ENCODE results near the gene COX7A2L. TPM values are rescaled to one million over a fixed set of nuclear protein-coding genes. Genes with fewer than 3 reads are reported as not detected.

The COX7A2L gene
- total RNA-seq, 1 experiment from 2014 or later: 99.5 TPM

DNA sequence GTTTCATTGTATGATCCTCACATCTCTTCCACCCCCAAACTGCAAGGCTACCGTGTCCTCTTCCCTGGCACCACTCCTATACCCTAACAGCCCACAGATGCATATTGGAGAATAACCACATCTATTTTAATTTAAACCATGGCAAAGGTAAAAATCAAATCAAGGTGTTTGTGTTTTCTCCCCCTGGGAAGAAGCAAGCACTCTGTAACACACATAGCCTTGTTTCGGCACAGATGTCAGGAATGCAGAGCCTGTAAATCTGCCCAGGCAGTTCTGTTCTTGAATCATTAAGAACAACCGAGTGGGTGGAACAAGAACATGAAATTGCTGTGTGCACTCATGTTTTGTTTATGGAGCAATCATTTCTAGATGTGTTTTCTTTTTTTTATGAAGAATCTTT lies 6.8 kb upstream of the COX7A2L start (continued):
- TF ChIP-seq, protein P1, sequence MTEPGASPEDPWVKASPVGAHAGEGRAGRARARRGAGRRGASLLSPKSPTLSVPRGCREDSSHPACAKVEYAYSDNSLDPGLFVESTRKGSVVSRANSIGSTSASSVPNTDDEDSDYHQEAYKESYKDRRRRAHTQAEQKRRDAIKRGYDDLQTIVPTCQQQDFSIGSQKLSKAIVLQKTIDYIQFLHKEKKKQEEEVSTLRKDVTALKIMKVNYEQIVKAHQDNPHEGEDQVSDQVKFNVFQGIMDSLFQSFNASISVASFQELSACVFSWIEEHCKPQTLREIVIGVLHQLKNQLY (CRISPR knock-in tag; IDR thresholded peaks at IDR 0.05): no peak

DNA sequence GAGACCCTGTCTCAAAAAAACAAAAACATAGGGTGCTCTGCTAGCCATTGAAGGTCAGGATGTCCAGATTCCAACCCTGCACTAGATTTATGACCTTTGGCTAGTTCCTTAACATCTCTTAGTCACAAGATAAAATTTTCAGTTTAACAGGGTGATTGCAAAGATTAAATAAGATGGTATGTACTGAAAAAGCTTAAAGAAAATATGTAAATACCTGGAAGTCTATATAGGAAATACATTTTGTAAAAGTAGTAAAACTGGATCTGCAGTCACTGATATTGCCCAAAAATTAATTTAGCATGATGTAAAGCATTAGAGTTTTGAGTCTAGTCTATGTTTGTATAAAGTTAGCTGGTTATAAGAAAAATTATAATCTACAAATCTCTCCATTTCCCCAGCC lies 5.4 kb upstream of the COX7A2L start:
- H3K36me3 Mint-ChIP-seq: no peaks in the 10 kb centered on the region
- ATAC-seq (no peak), DNase-seq (ENCODE audit: low spot score) (no peak)
- H3K9me3 Mint-ChIP-seq: no peaks in the 10 kb centered on the region
- no peak overlapping the region for H3K4me3 Mint-ChIP-seq
- ChIA-PET POLR2A (no interaction called here), CTCF (no interaction called here)
- TF ChIP-seq, protein P2, sequence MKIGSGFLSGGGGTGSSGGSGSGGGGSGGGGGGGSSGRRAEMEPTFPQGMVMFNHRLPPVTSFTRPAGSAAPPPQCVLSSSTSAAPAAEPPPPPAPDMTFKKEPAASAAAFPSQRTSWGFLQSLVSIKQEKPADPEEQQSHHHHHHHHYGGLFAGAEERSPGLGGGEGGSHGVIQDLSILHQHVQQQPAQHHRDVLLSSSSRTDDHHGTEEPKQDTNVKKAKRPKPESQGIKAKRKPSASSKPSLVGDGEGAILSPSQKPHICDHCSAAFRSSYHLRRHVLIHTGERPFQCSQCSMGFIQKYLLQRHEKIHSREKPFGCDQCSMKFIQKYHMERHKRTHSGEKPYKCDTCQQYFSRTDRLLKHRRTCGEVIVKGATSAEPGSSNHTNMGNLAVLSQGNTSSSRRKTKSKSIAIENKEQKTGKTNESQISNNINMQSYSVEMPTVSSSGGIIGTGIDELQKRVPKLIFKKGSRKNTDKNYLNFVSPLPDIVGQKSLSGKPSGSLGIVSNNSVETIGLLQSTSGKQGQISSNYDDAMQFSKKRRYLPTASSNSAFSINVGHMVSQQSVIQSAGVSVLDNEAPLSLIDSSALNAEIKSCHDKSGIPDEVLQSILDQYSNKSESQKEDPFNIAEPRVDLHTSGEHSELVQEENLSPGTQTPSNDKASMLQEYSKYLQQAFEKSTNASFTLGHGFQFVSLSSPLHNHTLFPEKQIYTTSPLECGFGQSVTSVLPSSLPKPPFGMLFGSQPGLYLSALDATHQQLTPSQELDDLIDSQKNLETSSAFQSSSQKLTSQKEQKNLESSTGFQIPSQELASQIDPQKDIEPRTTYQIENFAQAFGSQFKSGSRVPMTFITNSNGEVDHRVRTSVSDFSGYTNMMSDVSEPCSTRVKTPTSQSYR (CRISPR knock-in tag; IDR thresholded peaks at IDR 0.05): no peak
- TF ChIP-seq TEAD4 (CRISPR knock-in tag; IDR thresholded peaks at IDR 0.05) (no peak), FOXK1 (CRISPR knock-in tag; IDR thresholded peaks at IDR 0.05) (no peak), SMAD3 (CRISPR knock-in tag; IDR thresholded peaks at IDR 0.05; ENCODE audit: borderline replicate concordance) (no peak), JAZF1 (CRISPR knock-in tag; IDR thresholded peaks at IDR 0.05) (no peak), NR2C2 (CRISPR knock-in tag; IDR thresholded peaks at IDR 0.05) (no peak), ZNF138 (CRISPR knock-in tag; conservative IDR thresholded peaks at IDR 0.05) (no peak)
- TF ChIP-seq, protein P3, sequence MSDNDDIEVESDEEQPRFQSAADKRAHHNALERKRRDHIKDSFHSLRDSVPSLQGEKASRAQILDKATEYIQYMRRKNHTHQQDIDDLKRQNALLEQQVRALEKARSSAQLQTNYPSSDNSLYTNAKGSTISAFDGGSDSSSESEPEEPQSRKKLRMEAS (CRISPR knock-in tag; IDR thresholded peaks at IDR 0.05): no peak
- TF ChIP-seq, protein P4, sequence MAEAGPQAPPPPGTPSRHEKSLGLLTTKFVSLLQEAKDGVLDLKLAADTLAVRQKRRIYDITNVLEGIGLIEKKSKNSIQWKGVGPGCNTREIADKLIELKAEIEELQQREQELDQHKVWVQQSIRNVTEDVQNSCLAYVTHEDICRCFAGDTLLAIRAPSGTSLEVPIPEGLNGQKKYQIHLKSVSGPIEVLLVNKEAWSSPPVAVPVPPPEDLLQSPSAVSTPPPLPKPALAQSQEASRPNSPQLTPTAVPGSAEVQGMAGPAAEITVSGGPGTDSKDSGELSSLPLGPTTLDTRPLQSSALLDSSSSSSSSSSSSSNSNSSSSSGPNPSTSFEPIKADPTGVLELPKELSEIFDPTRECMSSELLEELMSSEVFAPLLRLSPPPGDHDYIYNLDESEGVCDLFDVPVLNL (CRISPR knock-in tag; IDR thresholded peaks at IDR 0.05; ENCODE audit: borderline replicate concordance, low read depth): no peak
- TF ChIP-seq, protein P5, sequence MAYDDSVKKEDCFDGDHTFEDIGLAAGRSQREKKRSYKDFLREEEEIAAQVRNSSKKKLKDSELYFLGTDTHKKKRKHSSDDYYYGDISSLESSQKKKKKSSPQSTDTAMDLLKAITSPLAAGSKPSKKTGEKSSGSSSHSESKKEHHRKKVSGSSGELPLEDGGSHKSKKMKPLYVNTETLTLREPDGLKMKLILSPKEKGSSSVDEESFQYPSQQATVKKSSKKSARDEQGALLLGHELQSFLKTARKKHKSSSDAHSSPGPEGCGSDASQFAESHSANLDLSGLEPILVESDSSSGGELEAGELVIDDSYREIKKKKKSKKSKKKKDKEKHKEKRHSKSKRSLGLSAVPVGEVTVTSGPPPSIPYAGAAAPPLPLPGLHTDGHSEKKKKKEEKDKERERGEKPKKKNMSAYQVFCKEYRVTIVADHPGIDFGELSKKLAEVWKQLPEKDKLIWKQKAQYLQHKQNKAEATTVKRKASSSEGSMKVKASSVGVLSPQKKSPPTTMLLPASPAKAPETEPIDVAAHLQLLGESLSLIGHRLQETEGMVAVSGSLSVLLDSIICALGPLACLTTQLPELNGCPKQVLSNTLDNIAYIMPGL (CRISPR knock-in tag; IDR thresholded peaks at IDR 0.05): no peak
- TF ChIP-seq, protein P6, sequence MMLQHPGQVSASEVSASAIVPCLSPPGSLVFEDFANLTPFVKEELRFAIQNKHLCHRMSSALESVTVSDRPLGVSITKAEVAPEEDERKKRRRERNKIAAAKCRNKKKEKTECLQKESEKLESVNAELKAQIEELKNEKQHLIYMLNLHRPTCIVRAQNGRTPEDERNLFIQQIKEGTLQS (CRISPR knock-in tag; conservative IDR thresholded peaks at IDR 0.05): no peak
- TF ChIP-seq, protein P1 (CRISPR knock-in tag; IDR thresholded peaks at IDR 0.05): no peak
- peaks cover 18% of the 10 kb centered on the region for H3K4me1 Mint-ChIP-seq
- no peaks in the 10 kb centered on the region for H3K27me3 Mint-ChIP-seq (ENCODE audit: low read depth)
- no peak overlapping the region for H3K27ac Mint-ChIP-seq

DNA sequence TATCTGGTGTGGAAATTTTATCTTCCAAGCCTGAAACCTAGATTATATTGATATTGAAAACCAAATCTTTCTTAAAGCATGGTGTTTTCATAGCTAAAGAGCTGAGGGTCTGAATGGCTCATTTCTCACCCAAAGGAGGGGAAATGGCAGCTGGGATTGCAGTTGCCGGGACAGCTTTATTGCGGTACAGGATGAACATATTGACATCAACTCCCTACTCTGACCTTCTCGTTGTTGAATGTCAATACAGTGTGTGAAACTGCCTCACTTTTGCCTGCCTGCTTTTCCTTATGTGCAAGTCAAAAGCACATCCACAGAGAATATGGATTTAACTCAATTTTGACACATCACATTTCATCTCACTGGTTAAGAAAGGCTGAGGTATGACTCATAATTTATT lies 3.6 kb upstream of the COX7A2L start:
- no peak overlapping the region for H3K27ac Mint-ChIP-seq
- no peaks in the 10 kb centered on the region for H3K36me3 Mint-ChIP-seq
- no peaks in the 10 kb centered on the region for H3K9me3 Mint-ChIP-seq
- ATAC-seq (no peak), DNase-seq (ENCODE audit: low spot score) (no peak)
- ChIA-PET CTCF (no interaction called here), POLR2A (no interaction called here)
- peaks cover 25% of the 10 kb centered on the region for H3K4me1 Mint-ChIP-seq
- no peak overlapping the region for H3K4me3 Mint-ChIP-seq
- H3K27me3 Mint-ChIP-seq (ENCODE audit: low read depth): no peaks in the 10 kb centered on the region
- TF ChIP-seq OVOL2 (CRISPR knock-in tag; IDR thresholded peaks at IDR 0.05; ENCODE audit: borderline replicate concordance): no peak
- TF ChIP-seq, protein P7, sequence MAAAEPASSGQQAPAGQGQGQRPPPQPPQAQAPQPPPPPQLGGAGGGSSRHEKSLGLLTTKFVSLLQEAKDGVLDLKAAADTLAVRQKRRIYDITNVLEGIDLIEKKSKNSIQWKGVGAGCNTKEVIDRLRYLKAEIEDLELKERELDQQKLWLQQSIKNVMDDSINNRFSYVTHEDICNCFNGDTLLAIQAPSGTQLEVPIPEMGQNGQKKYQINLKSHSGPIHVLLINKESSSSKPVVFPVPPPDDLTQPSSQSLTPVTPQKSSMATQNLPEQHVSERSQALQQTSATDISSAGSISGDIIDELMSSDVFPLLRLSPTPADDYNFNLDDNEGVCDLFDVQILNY (CRISPR knock-in tag; IDR thresholded peaks at IDR 0.05): no peak
- TF ChIP-seq KAT7 (CRISPR knock-in tag; IDR thresholded peaks at IDR 0.05; ENCODE audit: borderline replicate concordance): no peak
- no peak for TF ChIP-seq IRF2 (CRISPR knock-in tag; IDR thresholded peaks at IDR 0.05; ENCODE audit: borderline replicate concordance, low read depth)
- TF ChIP-seq SMAD4 (CRISPR knock-in tag; IDR thresholded peaks at IDR 0.05): no peak
- no peak for TF ChIP-seq NFE2L1 (CRISPR knock-in tag; IDR thresholded peaks at IDR 0.05)
- TF ChIP-seq, protein P8, sequence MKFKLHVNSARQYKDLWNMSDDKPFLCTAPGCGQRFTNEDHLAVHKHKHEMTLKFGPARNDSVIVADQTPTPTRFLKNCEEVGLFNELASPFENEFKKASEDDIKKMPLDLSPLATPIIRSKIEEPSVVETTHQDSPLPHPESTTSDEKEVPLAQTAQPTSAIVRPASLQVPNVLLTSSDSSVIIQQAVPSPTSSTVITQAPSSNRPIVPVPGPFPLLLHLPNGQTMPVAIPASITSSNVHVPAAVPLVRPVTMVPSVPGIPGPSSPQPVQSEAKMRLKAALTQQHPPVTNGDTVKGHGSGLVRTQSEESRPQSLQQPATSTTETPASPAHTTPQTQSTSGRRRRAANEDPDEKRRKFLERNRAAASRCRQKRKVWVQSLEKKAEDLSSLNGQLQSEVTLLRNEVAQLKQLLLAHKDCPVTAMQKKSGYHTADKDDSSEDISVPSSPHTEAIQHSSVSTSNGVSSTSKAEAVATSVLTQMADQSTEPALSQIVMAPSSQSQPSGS (CRISPR knock-in tag; IDR thresholded peaks at IDR 0.05; ENCODE audit: borderline replicate concordance, low read depth): no peak
- TF ChIP-seq NR1H2 (CRISPR knock-in tag; IDR thresholded peaks at IDR 0.05): no peak
- no peak for TF ChIP-seq FOXK1 (CRISPR knock-in tag; IDR thresholded peaks at IDR 0.05)
- TF ChIP-seq, protein P4 (CRISPR knock-in tag; IDR thresholded peaks at IDR 0.05; ENCODE audit: borderline replicate concordance, low read depth): no peak
- no peak for TF ChIP-seq ELF4 (CRISPR knock-in tag; IDR thresholded peaks at IDR 0.05; ENCODE audit: low read depth)
- no peak for TF ChIP-seq ESRRA (CRISPR knock-in tag; IDR thresholded peaks at IDR 0.05; ENCODE audit: borderline replicate concordance)

Data from WTC11 (cell line).